ENCODE results near the gene C1orf21.

C1orf21 gene

GRCh38 chr1:184563308-184563707 is 176.5 kb downstream of the C1orf21 start:
- DNase-seq, result peak; percentile 80

DNA sequence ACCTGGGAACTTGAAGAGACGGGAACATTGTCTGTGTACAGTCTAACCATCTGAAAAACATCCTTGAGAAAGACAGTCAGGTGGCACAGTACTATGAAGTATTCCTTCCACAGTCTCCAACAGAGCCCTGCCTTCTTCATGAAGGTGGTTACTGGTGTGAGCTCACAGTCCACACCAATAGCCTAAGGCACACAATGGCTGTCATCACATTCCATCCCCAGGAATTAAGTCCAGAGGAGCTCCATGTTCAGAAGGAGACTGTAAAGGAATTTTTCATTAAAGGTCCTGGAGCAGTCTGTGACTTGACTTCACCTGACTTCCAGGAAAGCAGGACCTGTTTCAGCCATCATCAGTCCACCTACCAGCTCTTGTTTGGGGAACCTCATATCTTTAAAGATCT is 180.2 kb downstream of the C1orf21 start:
- no peak for DNase-seq

DNA sequence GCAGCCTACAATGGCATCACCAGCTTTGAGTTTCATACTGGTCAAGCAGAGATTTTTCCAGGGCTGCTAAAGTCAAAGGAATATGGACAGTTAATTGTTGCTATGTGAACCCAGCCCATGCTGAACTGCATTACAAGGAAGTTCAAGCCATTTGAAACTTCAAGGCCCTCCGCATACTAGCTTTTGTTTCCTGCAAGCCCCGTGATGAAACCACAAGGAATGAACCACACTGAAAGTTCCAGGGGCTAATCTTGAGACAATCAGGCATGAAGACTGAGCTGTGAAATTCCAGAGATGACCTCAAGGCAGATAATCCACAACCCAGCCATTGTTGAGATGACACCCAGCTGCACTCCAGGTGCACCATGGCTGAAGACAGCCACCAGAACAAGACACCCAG is 180.8 kb downstream of the C1orf21 start:
- peak; percentile 18 for DNase-seq

GRCh38 chr1:184568148-184568547 is 181.3 kb downstream of the C1orf21 start:
- DNase-seq, result no peak

GRCh38 chr1:184569106-184569505 is 182.3 kb downstream of the C1orf21 start:
- no peak for DNase-seq

DNA sequence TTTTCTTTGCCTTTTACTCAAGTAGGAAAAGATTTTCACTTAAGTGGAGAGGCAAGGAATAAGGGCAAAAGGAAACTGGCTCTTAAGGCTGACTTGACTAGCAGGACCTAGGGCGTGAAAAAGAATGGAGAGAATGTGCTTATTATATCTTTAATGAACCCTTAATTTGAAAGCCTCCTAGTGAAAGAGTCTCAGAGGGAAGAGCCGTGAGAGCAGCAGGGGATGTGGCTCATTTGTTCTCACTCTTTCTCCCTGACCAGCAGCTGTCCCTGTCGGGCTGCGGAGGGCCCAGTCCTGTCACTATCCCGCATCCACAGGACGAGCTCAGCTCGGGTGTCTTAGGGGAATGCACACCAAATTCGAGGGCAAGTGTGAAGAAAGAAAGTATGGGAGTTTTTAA is 187.8 kb downstream of the C1orf21 start:
- DNase-seq, result no peak

DNA sequence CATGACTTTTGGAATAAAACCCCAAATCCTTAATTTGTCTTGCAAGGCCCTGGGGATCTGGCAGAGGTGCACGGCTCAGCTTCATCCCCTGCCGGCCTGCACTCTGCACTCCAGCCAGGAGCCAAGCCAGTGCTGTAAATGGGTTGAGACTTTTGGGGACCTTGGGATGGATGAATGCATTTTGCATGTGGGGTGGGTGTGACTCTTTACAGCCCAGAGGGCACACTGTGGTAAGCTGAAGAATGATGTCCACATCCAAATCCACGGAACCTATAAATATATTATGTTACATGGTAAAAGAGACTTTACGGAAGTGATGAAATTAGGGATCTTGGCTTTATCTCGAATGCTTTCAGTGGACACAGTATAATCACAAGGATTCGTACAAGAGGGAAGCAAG is 190.0 kb downstream of the C1orf21 start:
- DNase-seq, result no peak

DNA sequence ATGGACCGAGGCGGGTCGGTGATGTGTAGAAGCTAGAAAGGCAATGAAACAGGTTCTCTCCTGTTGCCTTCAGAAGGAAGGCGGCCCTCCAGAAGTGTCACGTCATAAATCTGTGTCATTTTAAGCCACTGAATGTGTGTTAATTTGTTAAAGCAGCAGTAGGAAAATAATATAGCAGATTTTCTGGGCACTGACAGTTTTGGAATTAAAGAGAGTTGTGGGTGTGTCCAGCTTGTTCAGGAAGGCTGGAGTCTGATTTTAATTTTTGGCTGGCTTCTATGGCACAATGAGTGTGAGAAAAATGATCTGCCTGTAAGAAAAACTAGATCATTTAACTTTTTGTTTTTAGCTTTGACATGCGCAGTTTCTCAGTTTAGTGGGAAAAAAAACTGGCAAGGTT is 190.5 kb downstream of the C1orf21 start:
- no peak for DNase-seq

GRCh38 chr1:184582411-184582810 is 195.6 kb downstream of the C1orf21 start:
- DNase-seq, result no peak

DNA sequence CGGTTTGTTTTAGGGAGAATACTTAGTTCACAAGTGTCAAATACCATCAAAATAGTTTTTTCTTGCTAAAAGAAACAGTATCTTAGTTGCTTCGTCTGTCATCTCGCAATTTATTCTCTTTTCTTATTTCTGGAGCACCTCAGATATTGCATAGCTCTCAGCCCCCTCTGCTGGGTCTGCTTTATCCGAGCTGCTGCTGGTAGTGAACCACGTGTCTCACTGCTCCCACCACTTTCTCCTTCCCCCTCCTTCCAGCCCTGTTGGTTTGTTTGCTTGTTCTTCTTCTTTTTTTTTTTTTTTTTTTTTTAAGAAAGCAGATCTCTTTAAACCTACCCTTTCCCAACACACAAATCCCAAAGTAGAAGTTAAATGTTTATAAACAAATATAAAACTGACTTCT is 197.0 kb downstream of the C1orf21 start:
- DNase-seq, result peak; percentile 52

DNA sequence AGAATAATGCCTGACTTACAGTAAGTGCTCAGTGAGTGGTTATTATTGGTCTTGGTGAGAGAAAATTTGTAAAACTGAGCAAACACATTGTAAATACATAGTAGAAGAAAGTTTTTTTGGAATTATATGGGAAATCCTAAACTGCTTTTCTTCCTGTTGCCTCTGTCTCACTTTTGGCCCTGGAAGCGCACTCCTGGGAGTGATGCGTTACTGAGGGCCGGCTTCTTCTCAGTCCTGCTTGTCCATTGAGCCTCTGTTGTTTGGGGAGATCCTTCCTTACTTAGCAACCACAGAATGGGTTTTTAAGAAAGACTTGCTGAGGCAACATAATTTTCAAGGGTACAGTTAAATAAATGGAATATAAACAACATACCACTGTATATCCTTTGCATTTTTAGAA is 201.9 kb downstream of the C1orf21 start:
- DNase-seq, result no peak

GRCh38 chr1:184590163-184590750 is 203.4 kb downstream of the C1orf21 start:
- no peak for DNase-seq

GRCh38 chr1:184593597-184593996 is 206.8 kb downstream of the C1orf21 start:
- no peak for DNase-seq

DNA sequence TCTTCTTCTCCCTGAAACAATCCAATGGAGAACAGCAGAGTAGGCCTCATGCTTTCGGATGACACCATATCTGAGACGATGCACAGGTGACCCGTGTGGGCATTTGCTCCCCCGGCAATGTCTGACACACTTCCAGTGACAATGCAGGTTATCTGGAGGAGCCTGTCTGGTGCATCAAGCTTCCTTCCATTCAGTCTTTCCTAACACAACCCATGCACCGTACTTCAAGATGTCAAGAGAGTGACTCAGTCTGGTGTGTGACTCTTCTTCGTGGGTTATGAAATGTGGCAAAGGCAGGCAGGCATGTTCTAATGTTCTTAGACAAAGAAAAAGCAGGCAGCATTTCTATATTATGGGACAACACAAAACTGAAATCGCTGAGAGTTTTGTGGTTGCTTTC is 208.8 kb downstream of the C1orf21 start:
- no peak for DNase-seq

- DNase-seq, result no peak
Observed at GRCh38 chr1:184596950-184597645, 210.3 kb downstream of the C1orf21 start.

DNA sequence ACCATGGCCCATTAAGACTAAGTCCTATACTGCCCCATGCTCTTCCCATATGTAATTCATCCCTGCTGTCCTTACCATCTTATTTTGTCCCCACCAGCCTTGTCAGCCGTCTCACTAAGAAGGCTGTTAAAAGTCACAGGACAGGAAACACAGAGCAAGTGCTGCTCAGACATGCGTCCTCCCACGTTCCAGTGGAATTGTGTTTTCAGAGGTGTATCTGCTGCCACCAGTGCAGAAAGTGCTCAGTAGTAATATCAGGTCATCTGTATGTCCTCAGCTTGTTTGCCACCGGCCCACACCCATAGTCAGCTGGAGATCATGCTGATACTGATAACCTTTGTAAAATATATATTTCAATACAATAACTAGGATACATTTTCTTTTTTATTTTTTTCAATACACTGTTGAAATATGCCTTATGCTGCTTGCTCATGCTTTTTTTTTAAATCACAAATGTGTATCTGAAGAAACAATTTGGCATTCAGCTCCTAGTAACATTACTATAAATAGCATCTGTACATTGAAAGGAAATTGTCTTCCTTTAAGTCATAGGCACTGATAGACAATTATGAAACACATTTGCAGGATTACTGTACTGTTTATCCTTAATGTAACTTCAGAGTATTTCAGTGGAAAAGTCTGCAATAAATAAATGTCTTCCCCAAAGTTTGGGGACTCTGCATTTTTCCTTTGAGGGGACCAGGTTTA is 211.0 kb downstream of the C1orf21 start:
- peak; percentile 60 for DNase-seq

- DNase-seq, result no peak
Observed at GRCh38 chr1:184598403-184599193, 211.8 kb downstream of the C1orf21 start.

DNA sequence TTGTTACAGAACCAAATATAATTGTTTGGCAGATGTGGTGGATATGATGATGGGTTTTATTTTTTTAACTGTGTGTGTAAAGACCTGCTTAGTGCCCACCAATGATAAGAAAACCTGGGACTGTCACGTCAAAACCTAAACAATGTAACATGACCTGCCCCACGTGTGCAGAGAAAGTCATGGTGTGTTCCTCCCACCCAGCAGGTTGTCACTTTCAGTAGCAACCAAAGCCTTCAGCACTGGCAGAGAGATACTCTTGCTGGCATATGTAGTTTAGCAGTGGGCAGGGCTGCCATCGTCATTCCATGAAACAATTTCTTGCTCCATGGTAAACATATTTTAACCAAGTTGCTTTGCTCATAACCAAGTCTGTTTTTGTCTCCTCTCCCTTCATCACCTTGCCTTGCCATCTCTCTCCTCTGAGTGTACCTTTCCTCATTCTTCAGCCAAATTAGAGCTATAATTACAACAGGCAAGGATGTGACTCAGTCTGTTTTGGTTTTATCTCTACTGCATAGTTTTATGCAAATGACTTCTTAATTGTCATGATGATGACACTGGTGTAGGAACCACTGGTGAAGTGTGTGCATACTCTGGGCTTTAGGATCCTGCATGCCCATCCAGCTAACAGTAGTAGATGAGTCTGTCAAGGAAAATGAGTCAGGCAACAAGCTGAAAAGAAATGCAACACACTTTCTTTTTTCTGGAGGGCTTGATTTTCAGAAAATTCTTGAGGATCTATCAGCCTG is 217.5 kb downstream of the C1orf21 start:
- no peak for DNase-seq

- DNase-seq, result no peak
Observed at GRCh38 chr1:184605941-184606340, 219.1 kb downstream of the C1orf21 start.

DNA sequence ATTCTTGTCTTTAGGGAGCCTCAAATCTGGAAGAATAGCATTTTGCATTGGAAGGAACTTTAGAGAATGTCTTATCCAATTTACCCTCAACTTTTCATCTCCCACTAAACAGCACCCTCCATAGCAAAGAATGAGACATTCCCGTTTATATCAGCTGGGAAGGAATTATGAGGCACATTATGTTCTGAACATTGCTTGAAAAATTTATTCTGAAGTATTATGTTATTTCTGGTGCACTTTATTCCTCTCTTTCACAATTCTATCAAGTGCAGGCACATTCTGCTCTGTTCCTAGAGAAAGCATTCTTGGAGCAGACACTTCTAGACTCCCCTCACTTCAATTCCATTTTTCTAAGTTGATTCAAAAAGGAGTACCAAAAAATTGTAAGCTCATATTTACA is 220.0 kb downstream of the C1orf21 start:
- no peak for DNase-seq

DNA sequence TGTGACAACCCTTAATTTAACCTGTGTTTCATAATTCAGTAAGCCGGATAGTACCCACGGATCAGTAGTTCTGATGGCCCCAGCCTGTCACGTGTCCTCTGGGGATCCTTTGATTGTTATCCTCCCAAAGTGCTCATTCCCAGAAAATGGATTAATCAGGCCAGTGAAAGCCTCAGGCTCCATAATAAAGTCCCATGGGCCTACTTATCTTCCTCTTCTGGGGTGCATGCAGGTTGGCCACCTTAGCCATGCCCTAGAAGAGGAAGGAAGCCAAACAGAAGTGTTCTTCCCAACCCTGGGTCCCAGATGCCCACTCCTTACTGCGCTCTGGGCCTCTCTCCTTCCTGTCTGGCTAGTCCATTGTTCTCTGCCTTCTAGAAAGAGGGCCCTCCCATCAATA is 221.8 kb downstream of the C1orf21 start:
- DNase-seq, result no peak

DNA sequence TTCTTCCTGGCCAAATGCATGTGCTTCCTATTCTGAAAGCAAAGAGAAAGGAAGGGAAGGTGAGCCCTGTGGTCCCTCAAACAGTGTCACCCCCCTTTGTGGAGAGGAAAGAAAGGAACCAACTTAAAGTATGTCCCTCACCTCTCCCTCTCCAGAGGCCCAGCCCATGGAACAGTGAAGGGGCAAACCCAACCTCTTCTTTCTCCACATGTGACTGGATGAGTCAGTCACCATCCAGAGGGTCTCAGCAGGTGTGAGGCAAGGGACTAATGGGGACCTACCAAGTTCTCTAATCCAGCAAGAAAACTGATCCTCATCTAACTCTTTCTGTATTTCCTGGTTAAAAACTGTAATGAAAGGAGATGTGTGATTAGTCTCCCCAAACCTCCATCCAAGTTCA is 222.2 kb downstream of the C1orf21 start:
- no peak for DNase-seq

All from OCI-M1 (cell line).